ENCODE measurements around the gene LHX5. TPM values are rescaled to one million over a fixed set of nuclear protein-coding genes. Genes with fewer than 3 reads are reported as not detected.
A peak's percentile ranks its signal among the peaks of the same experiment; 100 is the strongest.
"Not testable (repeated sequence)": the region's sequence is repeated elsewhere in the genome, so short reads cannot be mapped to it uniquely, and the experiment has no call there.

LHX5 gene
- not detected for polyA plus RNA-seq (ENCODE audit: insufficient read length)
- long read RNA-seq, donor 1: 0 reads
- long read RNA-seq, donor 2: 0 reads
- long read RNA-seq, donor 3: 0 reads
- long read RNA-seq, donor 4: 0 reads
- long read RNA-seq, donor 5: 0 reads
- long read RNA-seq, donor 6: 0 reads
- long read RNA-seq, donor 7: 0 reads
- long read RNA-seq, donor 8: 0 reads

DNA sequence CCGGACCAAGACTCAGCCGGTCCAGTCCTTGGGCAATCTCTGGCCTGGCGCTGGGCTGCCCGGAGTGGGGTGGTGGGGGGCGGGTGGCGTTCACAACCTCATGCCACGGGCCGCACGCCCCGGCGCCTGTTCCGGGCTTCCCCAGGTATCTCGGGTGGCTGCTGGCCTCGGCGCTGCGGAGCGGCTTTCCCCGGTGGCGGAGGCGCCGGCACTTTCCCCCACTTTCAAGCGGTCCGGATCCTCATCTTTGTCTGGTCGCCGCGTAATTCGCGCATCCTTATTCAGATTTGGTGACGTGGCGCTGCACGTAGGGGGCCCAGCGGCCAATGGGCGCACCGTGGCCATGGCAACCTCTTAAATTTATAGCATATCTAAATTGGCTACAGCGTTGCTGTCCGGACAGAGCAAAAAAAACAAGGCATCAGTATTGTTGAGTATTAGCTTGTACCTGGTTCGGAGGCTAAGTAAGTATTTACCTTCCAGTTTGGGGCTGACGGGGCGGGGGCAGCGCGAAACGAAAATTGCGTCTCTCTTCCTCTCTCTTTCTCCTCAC lies at the start of gene LHX5:
TSS of gene LHX5 (minus strand) at position 253 of the 553 bp plus-strand sequence. CDS start 373 bp downstream, outside the sequence.
- DNase-seq: no peak

DNA sequence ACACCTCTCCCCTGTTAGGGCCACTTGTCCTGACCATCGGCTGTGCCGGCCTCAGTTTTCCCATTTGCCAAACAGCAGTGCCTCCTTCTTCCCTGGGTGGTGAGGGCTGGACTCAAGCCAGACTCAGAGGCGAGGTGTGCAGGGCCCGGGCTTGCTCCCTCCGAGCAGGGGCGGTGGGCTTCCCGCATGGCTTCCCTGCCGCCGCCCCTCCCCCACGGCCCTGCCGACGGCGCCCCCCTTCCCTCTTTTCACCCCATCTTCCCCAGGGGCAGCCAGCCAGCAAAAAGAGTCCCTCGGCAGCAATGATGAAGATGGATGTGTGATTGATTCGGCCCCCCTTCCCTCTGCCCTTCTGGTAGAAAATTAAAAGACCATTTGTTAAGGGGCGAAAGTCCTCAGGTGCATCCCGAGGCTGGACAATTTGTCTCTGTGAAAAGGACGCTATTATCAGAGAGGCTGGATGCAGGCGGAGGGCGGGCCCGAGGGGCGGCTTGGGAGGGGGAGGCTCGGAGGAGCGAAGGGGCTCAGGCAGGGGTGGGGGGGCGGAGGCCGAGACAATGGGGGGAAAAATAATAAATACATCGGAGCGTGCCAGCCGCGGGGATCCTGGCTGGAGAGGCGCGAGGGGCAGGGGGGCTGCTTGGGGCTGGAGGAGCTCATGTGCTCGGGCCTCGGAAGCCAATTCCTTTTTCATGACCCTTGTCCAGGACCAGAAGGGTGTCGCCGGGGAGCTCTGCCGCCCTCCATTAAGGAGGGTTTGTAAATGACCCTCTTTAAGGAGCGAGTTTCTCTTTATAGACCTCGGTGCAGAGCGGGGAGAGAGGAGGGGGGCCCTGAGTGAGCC lies 48.0 kb upstream of the LHX5 start:
- DNase-seq: no peak

DNA sequence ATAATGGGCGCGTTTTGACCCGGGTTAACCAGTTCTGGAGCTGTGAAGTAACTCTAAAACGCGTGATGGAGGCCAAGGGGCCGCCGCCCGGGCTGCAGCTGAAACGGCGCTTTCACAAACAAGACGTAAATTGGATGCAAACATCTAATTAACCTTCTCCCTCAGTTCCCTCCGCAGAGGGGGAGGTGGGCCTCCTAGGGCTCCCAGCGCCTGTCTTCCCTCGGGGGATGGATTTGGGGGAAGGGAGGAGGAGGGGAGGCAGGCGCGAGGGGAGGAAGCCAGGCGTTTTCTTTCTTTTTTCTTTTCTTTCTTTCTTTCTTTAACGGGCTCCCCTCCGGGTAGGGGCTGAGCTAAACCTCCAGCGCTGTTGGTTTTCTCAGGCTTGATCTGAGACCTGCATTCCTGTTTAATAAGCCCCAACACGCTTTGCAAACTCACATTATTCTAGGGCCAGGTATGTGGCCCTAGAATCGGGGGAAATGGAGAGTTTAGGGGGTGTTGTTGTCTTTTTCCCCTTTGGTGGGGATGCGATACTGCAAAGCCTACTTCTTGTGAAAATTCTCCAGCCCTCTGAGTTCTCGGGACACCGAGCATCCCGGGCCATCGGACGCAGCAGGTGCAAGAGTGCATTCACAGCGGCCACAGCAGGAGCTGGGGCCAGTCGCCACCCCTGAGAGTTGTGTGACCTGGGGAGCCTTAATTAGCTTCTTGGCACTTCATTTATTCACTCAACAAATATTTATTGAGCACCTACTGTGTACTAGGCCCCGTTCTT lies 43.6 kb upstream of the LHX5 start:
- no peak for DNase-seq

DNA sequence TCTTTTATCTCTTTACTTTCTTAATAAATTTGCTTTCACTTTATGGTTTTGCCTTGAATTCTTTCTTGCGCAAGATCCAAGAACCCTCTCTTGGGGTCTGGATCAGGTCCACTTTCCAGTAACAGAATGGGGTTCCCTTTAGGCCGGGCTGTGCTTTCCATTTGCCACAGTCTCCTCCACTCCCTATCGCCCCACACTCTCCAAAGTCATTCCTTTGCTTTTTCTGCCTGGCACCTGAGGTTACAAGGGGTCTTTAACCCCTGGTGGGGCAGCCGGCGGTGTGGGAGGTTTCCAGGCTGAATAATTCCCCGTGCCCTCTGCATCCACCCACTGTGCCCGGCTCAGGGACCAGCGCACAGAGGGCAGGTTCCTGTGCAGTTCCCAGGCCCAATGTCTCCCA lies 42.9 kb upstream of the LHX5 start:
- no peak for DNase-seq

DNA sequence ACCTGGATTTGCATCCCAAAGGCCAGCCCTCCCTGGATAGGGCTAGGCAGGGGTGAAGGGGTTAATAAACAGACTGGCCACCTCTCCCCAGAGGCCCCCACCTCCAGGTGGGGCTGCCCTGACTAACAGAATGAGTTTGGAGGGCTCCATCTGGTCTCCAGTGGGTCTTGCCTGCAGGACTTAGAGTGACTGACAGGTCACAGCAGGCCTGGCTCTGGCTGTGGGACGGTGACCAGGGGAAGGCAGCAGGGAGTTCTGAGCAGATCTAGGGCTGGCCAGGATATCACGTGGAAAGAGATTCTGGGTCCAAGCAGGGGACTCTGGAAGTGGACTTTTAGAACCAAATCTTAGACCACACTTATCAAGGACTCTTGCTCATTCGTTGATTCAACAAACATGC lies 40.9 kb upstream of the LHX5 start:
- DNase-seq: no peak

DNA sequence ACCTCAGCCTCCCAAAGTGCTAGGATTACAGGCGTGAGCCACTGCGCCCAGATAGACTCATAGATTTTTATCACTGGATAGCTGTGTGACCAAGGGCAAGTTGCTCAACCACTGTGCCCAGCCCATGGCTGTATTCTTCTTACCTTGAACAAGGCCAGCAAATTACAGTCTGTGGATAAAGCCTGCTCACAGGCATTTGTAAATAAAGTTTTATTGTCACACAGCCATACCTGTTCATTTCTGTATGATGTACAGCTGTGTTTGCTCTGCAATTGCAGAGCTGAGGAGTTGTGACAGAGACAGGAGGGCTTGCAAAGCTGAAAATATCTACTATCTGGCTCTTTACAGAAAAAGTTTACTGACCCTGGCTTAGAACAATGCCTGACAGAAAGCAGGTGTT lies 35.2 kb upstream of the LHX5 start:
- no peak for DNase-seq

DNA sequence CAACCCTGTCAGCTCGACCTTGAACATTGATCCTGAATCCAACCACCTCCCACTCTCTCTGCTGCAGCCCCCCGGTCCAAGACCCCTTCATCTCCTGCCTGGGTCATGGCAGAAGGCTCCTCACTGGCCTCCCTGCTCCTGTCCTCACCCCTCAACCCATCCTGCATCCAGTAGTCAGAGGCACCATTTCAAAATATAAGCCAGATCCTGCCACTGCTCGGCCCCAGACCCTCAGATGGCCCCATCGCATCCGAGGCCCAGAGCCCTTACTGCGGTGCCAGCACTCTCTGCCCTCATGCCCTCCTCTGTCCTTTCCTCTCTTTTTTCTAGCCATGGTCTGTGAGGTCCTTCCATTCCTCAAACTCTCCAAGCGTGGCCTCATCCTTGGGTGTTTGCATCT lies 34.3 kb upstream of the LHX5 start:
- DNase-seq: no peak

DNA sequence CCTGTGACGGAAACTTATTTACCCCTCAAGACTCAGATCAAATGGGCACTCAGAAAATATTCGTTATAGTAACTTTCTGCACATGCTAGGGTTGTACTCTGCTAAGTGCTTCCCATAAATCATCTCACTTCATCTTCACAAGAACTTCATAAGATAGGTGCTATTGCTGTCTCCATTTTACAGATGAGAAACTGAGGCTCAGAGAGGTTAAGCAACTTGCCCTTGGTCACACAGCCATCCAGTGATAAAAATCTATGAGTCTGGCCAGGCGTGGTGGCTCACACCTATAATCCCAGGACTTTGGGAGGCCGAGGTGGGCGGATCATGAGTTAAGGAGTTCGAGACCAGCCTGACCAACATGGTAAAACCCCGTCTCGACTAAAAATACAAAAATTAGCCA lies 33.2 kb upstream of the LHX5 start:
- no peak for DNase-seq

DNA sequence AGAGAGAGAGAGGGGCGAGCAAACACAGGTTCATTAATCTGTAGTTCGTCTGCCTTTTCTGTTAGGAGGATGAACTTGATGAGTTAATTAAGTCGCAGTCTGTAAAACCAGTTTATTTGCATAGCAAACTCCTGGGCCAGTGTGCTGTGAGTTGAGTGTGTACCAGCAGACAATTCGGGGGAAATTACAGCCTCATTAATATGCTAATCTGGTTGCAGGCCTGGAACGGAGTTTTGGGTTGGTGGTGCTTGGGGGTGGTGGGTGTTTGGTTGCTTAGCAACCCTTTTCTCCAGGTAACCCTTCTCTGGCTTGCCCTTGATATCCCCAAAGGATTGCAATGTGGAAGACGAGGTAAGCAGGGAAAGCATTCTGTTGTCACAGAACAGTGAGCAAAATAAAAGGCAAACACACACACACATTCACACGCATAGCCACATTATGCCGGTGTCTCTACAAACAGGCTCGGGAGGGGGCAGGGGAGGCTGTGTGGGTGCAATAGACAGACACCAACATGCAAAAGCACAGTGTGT lies 29.2 kb upstream of the LHX5 start:
- DNase-seq: no peak

DNA sequence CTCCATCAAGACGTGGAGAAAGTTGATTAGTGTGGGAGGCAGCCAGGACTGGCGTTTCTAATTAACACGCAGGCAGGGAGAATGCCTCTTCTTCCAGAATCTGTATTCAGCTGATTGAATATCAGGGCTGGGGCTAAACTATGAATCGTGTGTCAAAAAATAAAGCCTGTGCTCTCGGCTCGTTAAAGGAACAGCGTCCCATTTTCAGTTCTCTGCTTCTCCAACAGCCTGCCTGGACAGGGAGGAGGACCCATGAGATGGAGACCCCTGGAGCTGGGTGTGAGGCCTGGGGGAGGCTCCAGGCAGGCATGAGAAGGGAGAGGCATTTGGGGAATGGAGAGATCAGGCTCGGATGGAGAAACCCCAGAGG lies 28.6 kb upstream of the LHX5 start:
- DNase-seq: no peak

DNA sequence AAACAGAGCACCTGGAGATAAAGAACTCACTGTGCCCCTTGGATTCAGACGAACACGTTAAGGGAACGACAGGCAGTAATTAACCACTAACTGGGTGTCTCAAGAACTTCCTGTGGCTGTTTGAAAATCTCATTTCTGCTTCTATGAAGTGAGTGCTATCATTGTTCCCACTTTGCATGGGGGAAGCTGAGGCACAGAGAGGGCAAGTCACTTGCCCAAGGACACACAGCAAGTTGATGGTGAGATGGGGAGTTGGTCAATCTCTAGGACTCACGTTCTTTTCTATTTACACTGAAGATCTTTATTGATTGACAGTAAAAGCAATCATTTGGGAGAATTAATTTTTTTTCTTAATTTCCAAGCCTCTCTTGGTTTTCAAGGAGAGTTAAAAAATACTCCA lies 26.8 kb upstream of the LHX5 start:
- no peak for DNase-seq

DNA sequence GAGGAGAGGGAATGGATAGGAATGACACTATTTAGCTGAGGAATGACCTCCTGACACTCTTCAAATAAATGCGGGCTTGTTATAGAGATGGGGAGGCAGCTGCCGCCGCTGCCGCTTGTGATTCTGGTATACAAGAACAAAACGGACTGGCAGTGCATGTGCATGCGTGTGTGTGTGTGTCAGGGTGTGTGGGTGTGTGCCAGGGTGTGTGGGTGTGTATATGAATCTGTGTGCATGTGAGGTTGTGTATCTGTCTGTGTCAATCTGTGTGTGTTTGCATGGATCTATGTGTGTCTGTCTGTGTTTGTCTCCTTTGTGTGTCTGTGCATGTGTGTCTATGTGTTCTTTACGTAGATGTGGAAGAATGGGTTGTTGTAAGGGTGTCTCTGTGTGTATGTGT lies 26.0 kb upstream of the LHX5 start:
- no peak for DNase-seq

DNA sequence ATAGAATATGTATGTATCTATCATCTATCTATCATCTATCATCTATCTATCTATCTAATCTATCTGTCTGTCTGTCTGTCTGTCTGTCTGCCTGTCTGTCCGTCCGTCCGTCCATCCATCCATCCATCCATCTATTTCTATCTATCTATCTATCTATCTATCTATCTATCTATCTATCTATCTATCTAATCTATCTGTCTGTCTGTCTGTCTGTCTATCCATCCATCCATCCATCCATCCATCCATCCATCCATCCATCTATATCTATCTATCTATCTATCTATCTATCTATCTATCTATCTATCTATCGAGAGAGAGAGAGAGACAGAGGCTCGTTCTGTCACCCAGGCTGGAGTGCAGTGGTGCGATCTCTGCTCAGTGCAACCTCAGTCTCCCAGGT lies 24.3 kb upstream of the LHX5 start:
- DNase-seq: not testable (repeated sequence)

DNA sequence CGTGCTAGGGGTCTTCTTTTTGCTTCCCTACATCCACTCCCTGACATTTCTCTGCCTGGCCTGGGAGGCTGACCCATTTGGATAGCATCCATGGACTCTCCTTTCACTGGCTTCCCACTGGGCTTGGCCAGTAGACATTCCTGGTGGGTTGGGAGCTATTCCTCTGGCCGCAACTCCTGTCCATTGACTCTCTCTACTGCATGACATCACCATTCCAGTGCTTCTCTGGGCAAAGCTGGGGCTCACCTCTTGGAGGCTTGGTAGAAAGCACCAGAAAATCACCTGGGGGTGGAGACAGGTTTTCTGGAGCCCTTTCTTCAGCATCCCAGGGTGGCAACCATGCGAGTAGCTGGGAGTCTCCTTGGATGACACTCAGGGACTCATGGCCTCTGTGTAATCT lies 16.7 kb upstream of the LHX5 start:
- no peak for DNase-seq

DNA sequence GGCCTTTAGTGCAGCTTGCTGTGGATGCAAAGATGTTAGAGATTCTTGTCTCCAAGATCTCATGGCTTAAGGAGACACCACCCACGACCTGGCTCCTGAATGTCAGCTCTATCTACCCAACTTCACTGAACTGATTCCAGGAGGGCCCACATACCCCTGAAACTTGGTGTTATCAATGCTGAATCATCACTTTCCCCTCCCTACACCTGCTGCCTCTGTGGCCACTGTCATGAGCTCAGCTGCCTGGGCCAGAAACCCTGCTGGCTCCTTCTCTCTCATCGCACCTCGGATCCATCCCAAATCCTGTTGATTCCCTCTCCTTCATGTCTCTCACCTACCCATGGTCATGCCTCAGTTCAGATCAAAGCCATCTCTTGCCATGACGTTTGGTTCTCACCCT lies 15.1 kb upstream of the LHX5 start:
- DNase-seq: no peak

DNA sequence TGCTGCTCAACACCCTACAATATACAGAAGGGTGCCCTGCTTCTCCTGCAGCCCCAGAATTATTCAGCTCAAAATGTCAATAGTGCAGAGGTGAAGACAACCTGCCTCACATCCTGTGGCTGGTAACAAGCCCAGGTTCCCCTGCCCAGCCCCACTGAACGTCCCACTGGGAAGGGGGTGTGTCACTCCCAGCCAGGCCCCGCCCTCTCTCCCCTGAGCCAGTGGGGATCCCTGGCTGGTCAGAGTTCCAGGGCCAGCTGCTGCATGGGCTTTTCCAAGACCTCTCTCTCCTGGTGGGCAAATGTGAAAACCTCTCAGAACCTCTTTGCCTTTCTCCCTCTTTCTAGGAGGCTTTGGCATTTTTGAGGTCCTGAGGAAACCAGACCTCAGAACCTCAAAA lies 13.7 kb upstream of the LHX5 start:
- no peak for DNase-seq

DNA sequence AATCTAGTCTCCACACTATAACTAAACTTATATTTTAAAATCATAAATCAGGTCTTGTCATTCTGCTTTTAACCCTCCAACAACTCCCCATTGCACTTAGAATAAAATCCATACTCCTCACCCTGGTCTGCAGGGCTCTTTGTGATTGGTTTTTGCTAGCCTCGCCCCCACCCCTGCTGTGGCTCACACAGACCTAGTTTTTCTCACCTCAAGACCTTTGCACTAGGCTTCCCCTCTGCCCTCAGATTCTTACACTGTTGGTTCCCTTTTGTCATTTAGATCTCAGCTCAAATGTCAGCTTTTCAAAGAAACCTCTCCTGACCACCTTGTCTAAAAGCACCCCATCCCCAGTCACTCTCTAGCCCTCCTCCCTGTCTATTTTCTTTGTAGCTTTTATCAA lies 10.7 kb upstream of the LHX5 start:
- DNase-seq: no peak

DNA sequence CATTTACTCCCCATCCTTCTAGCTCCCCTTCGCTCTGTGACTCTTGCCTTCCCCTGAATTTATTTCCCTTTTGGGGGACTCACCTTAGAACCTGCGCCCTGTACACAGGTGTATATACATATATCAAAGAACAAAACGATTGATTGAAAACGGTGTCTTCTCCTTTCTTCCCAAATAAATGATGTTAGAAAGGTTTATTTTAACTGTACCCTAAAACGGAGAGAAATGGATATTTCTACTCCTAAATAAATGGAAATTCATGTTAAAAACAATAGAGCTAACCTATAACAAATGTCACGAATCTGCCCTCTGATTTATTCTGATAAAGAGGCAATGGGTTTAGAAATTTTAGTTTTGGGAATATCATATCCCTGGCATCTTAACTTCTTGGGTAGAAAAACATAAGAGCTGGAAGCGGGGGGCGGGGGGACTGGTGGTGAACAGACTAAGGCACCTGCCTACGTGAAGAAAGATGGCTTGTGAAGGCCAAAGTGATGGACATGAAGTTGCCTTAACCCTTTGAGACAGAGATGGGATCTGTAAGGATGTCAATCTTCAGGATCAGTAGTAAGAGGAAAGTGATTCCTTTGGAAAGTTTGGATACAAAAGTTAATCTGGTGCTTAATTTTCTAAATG lies 8.8 kb upstream of the LHX5 start:
- DNase-seq: no peak

DNA sequence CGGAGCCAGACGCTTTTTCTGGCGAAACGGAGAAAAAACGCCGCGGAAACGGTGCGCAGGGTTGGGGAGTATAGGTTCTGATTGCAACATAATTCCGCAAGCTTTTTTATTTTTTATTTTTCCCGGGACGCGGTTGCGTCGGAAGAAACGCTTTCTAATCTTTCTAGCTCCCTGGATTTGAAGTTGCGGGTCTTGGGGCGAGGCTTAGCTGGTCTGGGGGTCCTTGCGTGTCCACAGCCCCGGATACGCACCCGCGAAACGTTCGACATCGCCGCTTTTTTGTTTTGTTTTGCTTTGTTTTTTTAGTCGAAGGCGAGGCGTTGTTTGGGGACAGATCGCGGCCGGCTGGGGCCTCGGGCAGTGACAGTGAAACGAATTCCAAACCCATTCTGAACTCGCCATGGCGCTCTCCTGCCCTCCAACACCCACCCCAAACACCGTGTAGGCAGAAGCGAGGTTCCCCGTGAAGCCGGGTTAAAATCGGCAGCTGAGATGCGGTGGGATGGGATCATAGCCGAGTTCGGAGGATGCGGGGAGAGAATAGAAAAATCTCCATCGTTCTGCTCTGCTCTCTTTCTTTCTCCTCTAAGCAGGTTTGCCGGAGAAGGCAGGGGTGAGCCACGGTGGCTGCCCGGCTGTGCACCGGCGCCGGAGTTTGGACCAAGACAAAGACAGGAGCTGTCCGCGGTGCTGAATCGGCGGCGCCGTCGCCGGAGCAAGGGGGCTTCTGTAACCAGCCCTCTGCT lies 8.1 kb upstream of the LHX5 start:
- peak; percentile 76 for DNase-seq

DNA sequence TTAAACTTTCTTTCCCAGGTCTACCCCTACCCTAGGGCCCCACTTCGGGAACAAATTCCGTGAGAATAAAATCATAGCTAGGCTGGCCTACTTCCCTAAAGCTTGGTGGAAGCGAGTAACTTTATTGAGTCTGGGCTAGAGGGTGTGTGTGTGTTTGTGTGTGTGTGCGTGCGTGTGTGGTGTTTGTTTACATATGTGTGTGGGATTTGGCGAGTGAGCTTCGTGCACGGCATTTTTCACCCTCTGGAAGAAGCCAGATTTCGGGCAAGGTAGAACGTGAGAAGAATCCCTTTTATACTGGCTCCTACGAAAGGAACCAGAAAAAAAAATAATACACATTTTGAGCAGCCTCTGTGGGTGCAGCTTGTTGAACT lies 7.5 kb upstream of the LHX5 start:
- DNase-seq: no peak

DNA sequence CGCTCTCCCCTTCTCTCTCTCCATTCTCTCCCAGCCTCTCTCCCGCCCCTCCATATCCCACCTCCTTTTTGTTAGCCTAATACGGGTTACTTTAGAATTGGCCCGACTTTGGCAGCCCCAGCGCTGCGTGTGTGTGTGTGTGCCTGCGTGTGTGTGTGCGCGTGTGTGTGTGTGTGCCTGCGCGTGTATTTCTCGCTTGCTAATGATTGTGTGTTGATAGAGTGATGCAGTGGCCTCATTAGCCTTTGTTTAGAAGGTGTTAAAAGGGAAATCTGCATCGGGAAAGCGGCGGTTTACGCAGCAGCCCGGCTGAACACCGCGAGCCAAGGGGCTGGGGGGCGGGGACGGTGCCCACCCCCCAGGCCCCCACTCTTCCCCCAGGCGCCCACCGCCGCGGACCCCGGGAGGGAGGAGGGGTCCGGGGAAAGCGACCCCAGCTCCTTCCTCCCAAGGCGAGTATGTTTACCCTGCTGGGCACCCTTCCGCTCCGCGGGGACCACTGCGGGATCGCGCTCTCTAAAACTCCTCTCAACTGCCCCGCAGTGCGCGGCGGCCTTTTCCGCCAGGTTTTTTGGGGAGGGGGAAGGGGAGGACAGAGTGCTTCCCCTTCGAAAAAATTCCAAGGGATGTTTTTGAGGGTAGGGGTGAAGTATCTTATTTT lies 6.8 kb upstream of the LHX5 start:
- DNase-seq: no peak

Measured in left kidney (tissue), 8 donors.